ENCODE measurements around the gene GAK. TPM values are rescaled to one million over a fixed set of nuclear protein-coding genes. Genes with fewer than 3 reads are reported as not detected.

The GAK gene
- total and polyA plus RNA-seq, 4 donors, result 27.4 to 69.7 (median 47.0) TPM

GRCh38 chr4:848307-848691 is 83.8 kb downstream of the GAK start:
- Histone ChIP-seq H3K4me1 (ENCODE audit: control insufficient read depth in 4 of 4, insufficient read depth in 4 of 4, low read length in 3 of 4) (no peaks in the 10 kb centered on the region), H3K9ac (ENCODE audit: low read depth in 1 of 2, low read length in 2 of 2) (no peak overlapping the region), H3K36me3 (ENCODE audit: control insufficient read depth in 4 of 4, insufficient read depth in 3 of 4, low read depth in 1 of 4, low read length in 3 of 4) (peaks cover 4 to 30% (median 12%) of the 10 kb centered on the region in 4 donors), H3K27me3 (ENCODE audit: control insufficient read depth in 4 of 4, insufficient read depth in 4 of 4, low read length in 3 of 4) (no peaks in the 10 kb centered on the region), H3K9me3 (ENCODE audit: control insufficient read depth in 4 of 4, low read length in 3 of 4) (no peaks in the 10 kb centered on the region), H3K4me3 (ENCODE audit: low read depth in 1 of 3, low read length in 3 of 3) (no peak overlapping the region), H3K27ac (ENCODE audit: low read depth in 1 of 2, low read length in 2 of 2) (no peak overlapping the region)
- TF ChIP-seq HNF4A (conservative IDR thresholded peaks at IDR 0.05) (no peak), MAX (IDR thresholded peaks at IDR 0.05) (no peak), FOXA2 (IDR thresholded peaks at IDR 0.05) (no peak), HNF4G (IDR thresholded peaks at IDR 0.05) (no peak), SP1 (IDR thresholded peaks at IDR 0.05) (no peak), EGR1 (IDR thresholded peaks at IDR 0.05; ENCODE audit: low read depth in 2 of 2) (no peak), NR2F2 (IDR thresholded peaks at IDR 0.05) (no peak), RXRA (IDR thresholded peaks at IDR 0.05) (no peak), GABPA (IDR thresholded peaks at IDR 0.05 in 1 of 2, conservative IDR thresholded peaks at IDR 0.05 in 1 of 2) (no peak), ZBTB33 (IDR thresholded peaks at IDR 0.05) (no peak), JUND (IDR thresholded peaks at IDR 0.05) (no peak), FOXA1 (IDR thresholded peaks at IDR 0.05) (no peak), TAF1 (conservative IDR thresholded peaks at IDR 0.05) (no peak), RAD21 (IDR thresholded peaks at IDR 0.05) (no peak)
- TF ChIP-seq, protein P1, sequence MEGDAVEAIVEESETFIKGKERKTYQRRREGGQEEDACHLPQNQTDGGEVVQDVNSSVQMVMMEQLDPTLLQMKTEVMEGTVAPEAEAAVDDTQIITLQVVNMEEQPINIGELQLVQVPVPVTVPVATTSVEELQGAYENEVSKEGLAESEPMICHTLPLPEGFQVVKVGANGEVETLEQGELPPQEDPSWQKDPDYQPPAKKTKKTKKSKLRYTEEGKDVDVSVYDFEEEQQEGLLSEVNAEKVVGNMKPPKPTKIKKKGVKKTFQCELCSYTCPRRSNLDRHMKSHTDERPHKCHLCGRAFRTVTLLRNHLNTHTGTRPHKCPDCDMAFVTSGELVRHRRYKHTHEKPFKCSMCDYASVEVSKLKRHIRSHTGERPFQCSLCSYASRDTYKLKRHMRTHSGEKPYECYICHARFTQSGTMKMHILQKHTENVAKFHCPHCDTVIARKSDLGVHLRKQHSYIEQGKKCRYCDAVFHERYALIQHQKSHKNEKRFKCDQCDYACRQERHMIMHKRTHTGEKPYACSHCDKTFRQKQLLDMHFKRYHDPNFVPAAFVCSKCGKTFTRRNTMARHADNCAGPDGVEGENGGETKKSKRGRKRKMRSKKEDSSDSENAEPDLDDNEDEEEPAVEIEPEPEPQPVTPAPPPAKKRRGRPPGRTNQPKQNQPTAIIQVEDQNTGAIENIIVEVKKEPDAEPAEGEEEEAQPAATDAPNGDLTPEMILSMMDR (IDR thresholded peaks at IDR 0.05; ENCODE audit: low read depth, low read length, missing input control), result no peak
- TF ChIP-seq, protein P2, sequence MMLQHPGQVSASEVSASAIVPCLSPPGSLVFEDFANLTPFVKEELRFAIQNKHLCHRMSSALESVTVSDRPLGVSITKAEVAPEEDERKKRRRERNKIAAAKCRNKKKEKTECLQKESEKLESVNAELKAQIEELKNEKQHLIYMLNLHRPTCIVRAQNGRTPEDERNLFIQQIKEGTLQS (IDR thresholded peaks at IDR 0.05), result no peak
- DNase-seq (ENCODE audit: low spot score), result no peak
- WGBS, result 95% methylated on average over 16 of the region's 16 CpGs

- 83% methylated on average over 14 of the region's 14 CpGs for WGBS
- no peak for DNase-seq (ENCODE audit: low spot score)
Observed at GRCh38 chr4:845836-846251, 86.3 kb downstream of the GAK start.

More at GRCh38 chr4:845836-846251, 86.3 kb downstream of the GAK start:
- peaks cover 3 to 17% (median 7%) of the 10 kb centered on the region in 4 donors for H3K36me3 ChIP-seq (ENCODE audit: control insufficient read depth in 4 of 4, insufficient read depth in 3 of 4, low read depth in 1 of 4, low read length in 3 of 4)
- no peak overlapping the region for H3K27ac ChIP-seq (ENCODE audit: low read depth in 1 of 2, low read length in 2 of 2)
- H3K27me3 ChIP-seq (ENCODE audit: control insufficient read depth in 4 of 4, insufficient read depth in 4 of 4, low read length in 3 of 4), result no peaks in the 10 kb centered on the region
- H3K4me3 ChIP-seq (ENCODE audit: low read depth in 1 of 3, low read length in 3 of 3), result no peak overlapping the region
- H3K4me1 ChIP-seq (ENCODE audit: control insufficient read depth in 4 of 4, insufficient read depth in 4 of 4, low read length in 3 of 4), result no peaks in the 10 kb centered on the region
- H3K9me3 ChIP-seq (ENCODE audit: control insufficient read depth in 4 of 4, low read length in 3 of 4), result no peaks in the 10 kb centered on the region
- no peak overlapping the region for H3K9ac ChIP-seq (ENCODE audit: low read depth in 1 of 2, low read length in 2 of 2)
- no peak for TF ChIP-seq RXRA (IDR thresholded peaks at IDR 0.05)
- no peak for TF ChIP-seq GABPA (IDR thresholded peaks at IDR 0.05 in 1 of 2, conservative IDR thresholded peaks at IDR 0.05 in 1 of 2)
- no peak for TF ChIP-seq RAD21 (IDR thresholded peaks at IDR 0.05)
- TF ChIP-seq, protein P1 (IDR thresholded peaks at IDR 0.05; ENCODE audit: low read depth, low read length, missing input control), result no peak
- no peak for TF ChIP-seq YY1 (IDR thresholded peaks at IDR 0.05)
- no peak for TF ChIP-seq MAX (IDR thresholded peaks at IDR 0.05)
- TF ChIP-seq JUND (IDR thresholded peaks at IDR 0.05), result no peak
